T-helper 9 cell (primary cell): Measurements from ENCODE around the gene NR2C1.
"Not testable (repeated sequence)": the region's sequence is repeated elsewhere in the genome, so short reads cannot be mapped to it uniquely, and the experiment has no call there.

ENCODE experiments used
- DNase-seq: peaks from one replicate; pipeline ENCODE4 v3.0.0-alpha.2; 2020
- total RNA-seq, 2 donors: gene quantifications; one replicate each; lab custom pipeline; 2026; lab: John Stamatoyannopoulos, UW

Gene NR2C1
- 36.8 to 43.0 reads per million in 2 donors for total RNA-seq

GRCh38 chr12:95072900-95073697 is at the start of gene NR2C1:
Gene NR2C1, minus strand, starts transcription at chr12:95073618. Its CDS starts 6,234 bp downstream, at chr12:95067384.
- DNase-seq: peak; percentile 87

- no peak for DNase-seq
Observed at GRCh38 chr12:95118788-95119179, 45.4 kb upstream of the NR2C1 start.

GRCh38 chr12:95118138-95118787 is 44.8 kb upstream of the NR2C1 start:
- no peak for DNase-seq

- DNase-seq: peak; percentile 55
Observed at GRCh38 chr12:95117178-95117599, 43.8 kb upstream of the NR2C1 start.

DNA sequence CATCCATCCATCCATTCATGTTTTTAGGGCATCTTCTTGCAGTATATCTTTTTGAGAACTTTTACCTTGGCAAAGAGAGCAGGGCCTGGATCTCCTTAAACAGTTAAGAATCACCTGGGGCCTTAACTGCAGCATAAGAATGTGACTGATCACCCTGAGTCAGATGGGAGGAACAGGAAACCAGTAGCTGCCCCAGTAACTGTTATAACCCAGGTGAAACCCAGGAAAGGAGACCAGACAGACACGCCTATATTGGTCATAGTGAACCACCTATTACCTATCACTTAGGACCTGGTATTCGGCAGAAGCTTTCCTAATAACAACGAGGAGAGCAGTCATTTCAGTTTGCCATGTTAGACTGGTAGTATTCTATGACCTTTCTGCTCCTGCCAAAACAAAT is 43.4 kb upstream of the NR2C1 start:
- no peak for DNase-seq

DNA sequence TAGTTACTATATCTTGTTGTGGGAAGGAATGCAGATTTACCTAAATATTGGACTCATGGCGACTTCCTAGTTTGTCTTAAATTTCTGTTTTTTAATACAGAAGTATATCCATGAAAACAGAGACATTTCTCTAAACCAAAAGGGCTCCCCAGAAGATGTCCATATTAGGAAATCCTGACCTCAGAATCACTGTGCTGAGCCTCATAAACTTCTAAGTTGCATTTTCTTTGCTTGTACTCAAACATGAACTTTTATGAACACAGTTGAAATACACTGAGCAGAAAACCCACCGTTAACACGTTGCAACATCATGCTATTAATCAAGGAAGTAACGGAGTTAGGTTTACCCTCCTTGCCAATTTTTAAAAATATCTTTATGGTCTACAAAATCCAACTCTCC is 42.9 kb upstream of the NR2C1 start:
- no peak for DNase-seq

DNA sequence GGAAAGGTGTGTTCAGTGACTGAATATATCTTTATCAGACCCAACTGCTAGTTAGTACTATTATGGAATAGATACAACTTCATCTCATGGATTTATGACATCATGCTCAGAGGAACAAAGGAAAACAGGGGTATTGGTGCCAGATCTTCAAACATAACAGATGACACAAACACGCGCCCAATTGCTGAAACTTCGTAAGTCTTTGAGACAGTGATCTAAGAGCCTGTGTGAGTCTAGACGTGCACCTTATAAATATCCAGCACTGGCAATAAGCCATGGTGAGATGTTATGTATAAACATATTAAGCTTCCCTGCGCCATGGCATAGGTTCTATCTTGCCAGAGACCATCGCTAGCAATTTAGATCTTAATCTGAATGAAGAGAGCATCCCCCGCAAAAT is 42.2 kb upstream of the NR2C1 start:
- DNase-seq: no peak

DNA sequence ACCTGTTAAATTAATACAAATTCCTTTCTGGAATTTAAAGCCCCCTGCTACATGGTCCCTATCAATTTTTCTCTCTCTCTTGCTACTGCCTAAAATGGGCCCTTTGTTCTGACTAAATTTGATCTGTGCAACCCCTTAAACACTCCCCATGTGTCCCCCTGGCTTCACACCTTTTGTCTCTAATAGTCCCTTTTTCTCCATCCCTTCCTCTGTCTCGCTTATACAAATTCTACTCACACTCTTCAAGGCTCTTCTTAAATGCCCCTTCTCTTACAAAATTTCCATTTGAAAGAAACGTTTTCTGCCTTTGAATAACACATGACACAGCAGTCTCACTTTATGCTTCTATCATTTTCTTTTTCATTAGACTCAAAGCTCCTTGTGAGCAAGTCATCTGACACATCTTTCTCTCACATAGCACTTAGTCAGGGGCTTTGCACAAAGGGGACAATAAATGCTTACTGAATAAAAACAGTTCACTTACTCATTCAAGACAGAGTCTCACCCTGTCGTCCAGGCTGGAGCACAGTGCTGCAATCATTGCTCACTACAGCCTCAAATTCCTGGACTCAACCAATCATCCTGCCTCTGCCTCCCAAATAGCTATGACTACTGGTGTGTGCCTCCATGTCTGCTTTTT is 41.5 kb upstream of the NR2C1 start:
- DNase-seq: no peak

DNA sequence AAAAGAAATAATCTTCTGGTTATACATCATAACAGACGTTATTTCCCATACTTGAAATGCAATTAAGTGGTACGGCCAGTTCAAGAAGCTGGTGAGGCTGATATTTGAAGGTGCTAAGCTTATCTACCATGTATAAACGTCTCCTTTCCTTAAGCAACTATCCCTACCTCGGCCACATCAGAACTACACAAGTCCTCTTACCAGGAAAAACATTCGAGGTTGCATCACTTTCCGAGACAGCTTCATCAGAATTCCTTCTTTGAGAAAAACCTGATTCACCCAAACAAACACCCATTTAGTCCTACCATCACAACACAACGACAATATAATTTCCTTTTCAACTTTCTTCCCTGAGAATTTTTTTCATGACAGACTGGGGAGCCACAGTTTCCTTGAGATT is 33.9 kb upstream of the NR2C1 start:
- no peak for DNase-seq

GRCh38 chr12:95105540-95105939 is 32.1 kb upstream of the NR2C1 start:
- no peak for DNase-seq

GRCh38 chr12:95104919-95105452 is 31.6 kb upstream of the NR2C1 start:
- no peak for DNase-seq

GRCh38 chr12:95102916-95103671 is 29.7 kb upstream of the NR2C1 start:
- no peak for DNase-seq

GRCh38 chr12:95101957-95102356 is 28.5 kb upstream of the NR2C1 start:
- not testable (repeated sequence) for DNase-seq

DNA sequence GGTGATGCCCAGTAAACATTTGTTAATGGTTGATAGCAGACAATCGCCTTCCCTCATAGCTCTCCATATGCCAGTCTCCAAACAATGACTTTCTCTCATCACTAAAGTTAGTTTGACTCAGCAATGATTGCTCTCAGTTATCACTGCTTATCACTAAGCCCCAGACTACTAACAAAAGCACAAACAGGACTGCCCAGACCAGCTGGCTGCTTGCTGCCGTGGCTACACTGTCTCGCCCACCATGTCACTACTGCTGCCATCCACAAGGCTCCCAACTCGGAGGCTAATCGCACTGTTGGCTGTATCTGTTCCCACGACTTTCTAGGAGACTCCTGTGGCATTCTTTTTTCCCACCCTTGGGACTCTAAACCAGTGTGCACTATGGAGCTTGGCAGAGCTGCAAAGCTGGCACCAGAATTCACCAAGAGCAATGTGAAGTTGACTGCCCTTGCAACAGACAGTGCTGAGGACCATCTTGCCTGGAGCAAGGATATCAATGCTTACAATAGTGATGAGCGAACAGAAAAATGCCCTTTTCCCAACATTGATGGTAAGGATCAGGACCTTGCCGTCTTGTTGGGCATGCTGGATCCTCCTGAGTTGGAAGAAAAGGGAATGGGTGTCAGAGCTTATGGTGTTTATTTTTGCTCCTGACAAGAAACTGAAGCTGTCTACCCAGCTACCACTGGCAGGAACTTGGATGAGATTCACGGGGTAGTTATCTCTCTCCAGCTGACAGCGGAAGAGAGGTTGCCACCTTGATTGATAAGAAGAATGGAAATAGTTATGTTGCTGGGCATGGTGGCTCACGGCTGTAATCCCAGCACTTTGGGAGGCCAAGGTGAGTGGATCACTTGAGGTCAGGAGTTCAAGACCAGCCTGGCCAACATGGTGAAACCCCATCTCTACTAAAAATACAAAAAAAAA is 27.1 kb upstream of the NR2C1 start:
- DNase-seq: no peak

DNA sequence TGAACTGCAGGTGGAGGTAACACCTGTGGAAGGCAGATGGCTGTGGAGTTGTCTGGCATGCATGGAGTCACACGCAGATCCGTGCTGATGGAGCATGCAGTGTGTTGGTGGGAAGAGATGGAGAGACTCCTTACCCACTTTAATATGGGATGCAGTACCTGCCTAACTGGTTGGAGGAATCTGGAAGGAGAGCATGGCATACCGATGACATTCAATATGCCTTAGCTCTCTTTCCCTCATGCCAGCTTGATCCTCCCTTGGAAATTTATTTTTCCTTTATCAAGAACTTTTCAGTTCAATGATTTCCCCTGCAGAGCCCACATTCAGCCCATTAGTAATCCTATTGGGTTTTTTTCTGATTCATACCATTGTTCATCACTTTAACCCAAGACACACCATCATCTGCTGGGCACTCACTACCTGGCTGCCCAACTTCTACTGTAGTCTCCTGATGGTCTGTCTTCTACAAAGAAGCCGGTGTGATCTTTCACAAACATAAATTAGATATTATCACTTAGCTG is 25.9 kb upstream of the NR2C1 start:
- DNase-seq: no peak

GRCh38 chr12:95096852-95097251 is 23.4 kb upstream of the NR2C1 start:
- DNase-seq: no peak

- no peak for DNase-seq
Observed at GRCh38 chr12:95096378-95096777, 23.0 kb upstream of the NR2C1 start.

DNA sequence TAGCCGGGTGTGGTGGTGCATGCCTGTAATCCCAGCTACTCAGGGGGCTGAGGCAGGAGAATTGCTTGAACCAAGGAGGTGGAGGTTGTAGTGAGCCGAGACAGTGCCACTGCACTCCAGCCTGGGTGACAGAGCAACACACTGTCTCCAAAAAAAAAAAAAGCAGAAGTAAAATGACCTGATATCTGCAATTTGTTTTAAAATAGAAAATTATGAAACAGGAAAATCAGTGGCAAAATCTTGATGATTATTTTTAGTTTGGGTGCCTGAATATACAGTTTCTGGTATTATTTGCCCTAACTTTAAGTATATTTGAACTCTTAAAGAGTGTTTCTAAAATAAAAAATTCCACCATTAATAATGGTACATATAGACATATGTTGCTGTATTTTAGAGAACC is 22.4 kb upstream of the NR2C1 start:
- not testable (repeated sequence) for DNase-seq

- no peak for DNase-seq
Observed at GRCh38 chr12:95089462-95089861, 16.0 kb upstream of the NR2C1 start.

DNA sequence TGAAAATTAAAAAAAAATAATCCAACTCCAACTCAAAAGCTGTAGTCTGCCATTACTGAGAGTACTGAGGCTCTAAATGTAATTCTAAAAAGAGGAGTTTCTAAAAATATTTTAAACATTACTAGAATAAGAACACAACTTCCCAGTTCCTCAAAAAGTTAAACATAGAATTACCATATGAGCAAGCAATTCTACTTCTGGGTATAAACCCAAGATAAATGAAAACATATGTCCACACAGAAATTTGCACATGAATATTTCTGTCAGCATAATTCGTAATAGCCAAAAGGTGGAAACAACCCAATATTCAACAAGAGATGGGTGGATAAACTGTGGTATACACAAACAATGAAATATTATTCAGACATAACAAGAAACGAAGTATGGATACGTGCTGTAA is 15.0 kb upstream of the NR2C1 start:
- DNase-seq: no peak

GRCh38 chr12:95085612-95086011 is 12.2 kb upstream of the NR2C1 start:
- DNase-seq: no peak
